K562 (cell line): ENCODE data around the gene EME1. TPM values are rescaled to one million over a fixed set of nuclear protein-coding genes. Genes with fewer than 3 reads are reported as not detected.

ENCODE experiments used
- ATAC-seq: fragments of 200-7000 bp; cut with Tn5 transposase; 3 replicates; pipeline ENCODE4 v1.9.1; 2020; ENCODE audit warnings: moderate library complexity
- BruUV-seq: library from RNA; stranded (reverse); fragments of 400-500 nt; replicated peaks from 2 replicates; lab custom pipeline; 2021; lab: Mats Ljungman, UMichigan
- CTCF ChIA-PET: fragments of 300-600 bp; formaldehyde crosslinking; extraction: SDS; loops from one replicate; lab custom pipeline; 2021; ENCODE audit warnings: low intra/inter-chr PET ratio; lab: Yijun Ruan, JAX
- POLR2A ChIA-PET: fragments of 300-600, 350-650 bp; sonication (Branson Sonifier 250); formaldehyde crosslinking; extraction: SDS; loops from one replicate; lab custom pipeline; 2021; ENCODE audit warnings: antibody characterized with exemption, inconsistent platforms; lab: Yijun Ruan, JAX
- DNase-seq, 4 experiments: peaks; one replicate each; pipeline versions ENCODE4 v3.0.0 to v3.0.0-alpha.2; 2011 to 2018; ENCODE audit warnings: low spot score in 3 of 4, mixed read lengths in 3 of 4; ENCODE audit errors: extremely low read depth in 1 of 4
- FAIRE-seq: peaks from 2 replicates; lab custom pipeline; 2011; peaks lifted over from hg19 to GRCh38; lab: Jason Lieb, UNC
- H2AFZ ChIP-seq: 2 replicates; pipeline ENCODE4 v1.6.0; 2011; ENCODE audit warnings: low read depth, low read length, control low read depth, inconsistent platforms
- H3K27ac ChIP-seq: fragments of 200-600 bp; 3 replicates; pipeline ENCODE4 v1.8.0; 2011; ENCODE audit warnings: low read depth, mild to moderate bottlenecking, control low read depth, inconsistent platforms, low read length, moderate library complexity, mixed read lengths; ENCODE audit errors: extremely low read depth
- H3K27me3 ChIP-seq, 2 experiments: fragments of 300-600 bp in 1 of 2; 2 replicates in 1 of 2; 3 replicates in 1 of 2; pipeline versions ENCODE4 v1.6.0 to v1.8.0; 2011; ENCODE audit warnings: inconsistent platforms in 2 of 2, low read length in 2 of 2, mild to moderate bottlenecking in 1 of 2, mixed read lengths in 1 of 2, moderate library complexity in 1 of 2; ENCODE audit not compliant: control insufficient read depth in 2 of 2, insufficient read depth in 2 of 2
- H3K36me3 ChIP-seq: fragments of 300-600 bp; 3 replicates; pipeline ENCODE4 v1.8.0; 2011; ENCODE audit warnings: mild to moderate bottlenecking, low read length, inconsistent platforms; ENCODE audit not compliant: control insufficient read depth, insufficient read depth
- H3K4me1 ChIP-seq, 2 experiments: fragments of 200-600 bp in 1 of 2; replicated peaks in 1 of 2; 2 replicates in 1 of 2; 3 replicates in 1 of 2; pipeline versions ENCODE4 v1.5.1 to v1.8.0; 2011; ENCODE audit warnings: inconsistent platforms in 2 of 2, low read length in 2 of 2, mild to moderate bottlenecking in 1 of 2, mixed read lengths in 1 of 2, moderate library complexity in 1 of 2; ENCODE audit not compliant: control insufficient read depth in 2 of 2, insufficient read depth in 2 of 2
- H3K4me2 ChIP-seq: 2 replicates; pipeline ENCODE4 v1.6.1; 2011; ENCODE audit warnings: low read length, control low read depth, inconsistent platforms, mixed read lengths; ENCODE audit not compliant: insufficient read depth
- H3K4me3 ChIP-seq: fragments of 200-600 bp; sonication (generic), shearing (Covaris generic); 2 replicates; pipeline ENCODE4 v1.5.1; 2016; ENCODE audit warnings: control low read depth, inconsistent platforms
- H3K79me2 ChIP-seq: fragments of 200-600 bp; 3 replicates; pipeline ENCODE4 v1.8.0; 2011; ENCODE audit warnings: low read length, inconsistent platforms; ENCODE audit not compliant: control insufficient read depth, insufficient read depth
- H3K9ac ChIP-seq, 2 experiments: 2 replicates each; pipeline versions ENCODE4 v1.6.0 to v1.6.1; 2011; ENCODE audit warnings: low read depth in 2 of 2, low read length in 2 of 2, control low read depth in 1 of 2, inconsistent platforms in 1 of 2, mild to moderate bottlenecking in 1 of 2, mixed read lengths in 1 of 2; ENCODE audit not compliant: insufficient read depth in 1 of 2
- H3K9me1 ChIP-seq: one replicate; pipeline ENCODE4 v1.6.0; 2011; ENCODE audit warnings: inconsistent platforms, mild to moderate bottlenecking, low read length, moderate library complexity; ENCODE audit not compliant: control insufficient read depth, insufficient read depth
- H3K9me3 ChIP-seq: replicated peaks from 2 replicates; pipeline ENCODE4 v1.5.1; 2011; ENCODE audit warnings: low read depth, low read length, inconsistent platforms; ENCODE audit not compliant: control insufficient read depth, insufficient read depth
- H4K20me1 ChIP-seq: replicated peaks from 2 replicates; pipeline ENCODE4 v1.6.1; 2011; ENCODE audit warnings: low read length, inconsistent platforms, mixed read lengths; ENCODE audit not compliant: control insufficient read depth, insufficient read depth
- CHAMP1 ChIP-seq: fragments of 450-650 bp; IDR thresholded peaks from 2 replicates; pipeline ENCODE4 v1.6.1; 2016; ENCODE audit warnings: mild to moderate bottlenecking
- CREB1 ChIP-seq, 2 experiments: sonication (generic) in 1 of 2; formaldehyde crosslinking in 1 of 2; IDR thresholded peaks; 2 replicates each; pipeline versions ENCODE4 v1.6.1 to v1.8.0; 2012 to 2022; ENCODE audit warnings: inconsistent platforms in 1 of 2, mild to moderate bottlenecking in 1 of 2, missing genetic modification reagents in 1 of 2, moderate library complexity in 1 of 2
- CXXC5 ChIP-seq: fragments of 250-450 bp; sonication (Bioruptor Pico); IDR thresholded peaks from 2 replicates; pipeline ENCODE4 v1.8.0; 2022; ENCODE audit warnings: inconsistent platforms, mild to moderate bottlenecking, moderate library complexity
- NFYB ChIP-seq: IDR thresholded peaks from 2 replicates; pipeline ENCODE4 v1.6.1; 2011; ENCODE audit warnings: mild to moderate bottlenecking, moderate library complexity; ENCODE audit not compliant: insufficient read length; ENCODE audit errors: extremely low read depth
- POLR2G ChIP-seq: fragments of 200-400 bp; formaldehyde crosslinking; IDR thresholded peaks from 2 replicates; pipeline ENCODE4 v1.6.1; 2017; ENCODE audit warnings: low read depth, mild to moderate bottlenecking, antibody characterized with exemption, low read length, moderate library complexity
- RBFOX2 ChIP-seq: fragments of 200-400 bp; formaldehyde crosslinking; IDR thresholded peaks from 2 replicates; pipeline ENCODE4 v1.6.1; 2017; ENCODE audit warnings: low read depth, mild to moderate bottlenecking, low read length, moderate library complexity
- WGBS: fragments of 100-300 bp; shearing (Covaris generic); methylation state at CpG from one replicate; pipeline ENCODE4 v1.1.6; 2016; ENCODE audit warnings: low coverage, mixed read lengths; ENCODE audit not compliant: insufficient coverage; ENCODE audit errors: missing lambda C conversion rate; 5-methylcytosine and 5-hydroxymethylcytosine counted together
- in situ Hi-C: fragments of 300-500 bp; cut with MboI; formaldehyde crosslinking; loops from 4 replicates; pipeline ENCODE4 v1.15.0; 2018; ENCODE audit warnings: inconsistent platforms, mixed read lengths
- intact Hi-C: fragments of 100-400 bp; cut with micrococcal nuclease; formaldehyde crosslinking; loops from 2 replicates; pipeline ENCODE4 v1.14.2; 2022
- polyA plus RNA-seq, 8 experiments: library from polyadenylated mRNA; depleted of rRNA in 4 of 8; stranded (reverse) in 5 of 8; unstranded in 3 of 8; fragments of >200 nt; fragmentation: Nextera tagmentation in 2 of 8; fragmentation: Illumina TruSeq in 1 of 8; extraction: Ambion mirVana in 2 of 8; extraction: Trizol in 1 of 8; gene quantifications; 2 replicates each; pipeline versions ENCODE4 v1.2.1 to v1.2.3, GENCODE V29; 2011 to 2014; ENCODE audit warnings: inconsistent platforms in 1 of 8, missing spikeins in 1 of 8
- total RNA-seq, 7 experiments: library from RNA; depleted of rRNA in 6 of 7; stranded (reverse); fragments of >200 nt in 6 of 7; fragmentation: Illumina TruSeq in 2 of 7; extraction: Trizol in 2 of 7; gene quantifications; 2 replicates each; pipeline versions ENCODE4 v1.2.1 to v1.2.3, GENCODE V29; 2011 to 2021; ENCODE audit warnings: low replicate concordance in 1 of 7

EME1 gene
- total and polyA plus RNA-seq, 9 of the 15 experiments (the other 6 are each of a cell fraction or from before 2014, with no cell fraction given): 14.6 to 44.1 (median 24.0) TPM

DNA sequence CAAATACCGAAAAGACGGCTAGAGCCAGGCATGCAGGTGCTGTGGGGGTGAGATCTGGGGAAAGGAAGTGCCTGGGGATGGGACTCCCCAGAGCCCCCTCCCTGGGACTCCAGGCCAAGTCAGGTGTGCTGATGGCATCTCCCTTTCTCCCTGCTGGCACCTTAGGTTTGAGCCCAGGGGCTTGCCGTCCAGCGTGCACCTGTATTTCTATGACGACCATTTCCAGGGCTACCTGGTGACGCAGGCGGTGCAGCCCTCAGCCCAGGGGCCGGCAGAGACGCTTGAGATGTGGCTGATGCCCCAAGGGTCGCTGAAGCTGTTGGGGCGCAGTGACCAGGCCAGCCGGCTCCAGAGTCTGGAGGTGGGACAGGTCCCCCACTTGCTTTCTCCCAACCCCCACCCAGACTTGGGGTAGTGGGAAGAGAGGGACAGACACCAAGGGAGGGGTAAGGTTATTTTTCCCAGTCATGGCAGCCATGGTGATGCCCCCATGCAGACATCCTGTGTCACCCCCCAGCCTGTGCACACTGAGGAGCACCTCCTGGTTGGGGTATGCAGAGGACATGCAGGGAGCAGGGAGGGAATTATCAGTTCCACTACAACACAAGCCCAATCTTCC lies 16.0 kb upstream of the EME1 start:
- H3K79me2 ChIP-seq: no peaks in the 10 kb centered on the region; the same call in 2 of the 3 replicates
- no TSS peak for BruUV-seq
- FAIRE-seq (no peak), ATAC-seq (no peak), DNase-seq (no peak)
- intact Hi-C loops: no loop called here
- no peak overlapping the region; a peak in 1 of 4 replicates for H3K9ac ChIP-seq
- no peak overlapping the region for H2AFZ ChIP-seq
- WGBS: 99% methylated on average over 12 of the region's 12 CpGs
- no peak for TF ChIP-seq NFYB
- TF ChIP-seq RBFOX2: 0 out of 2 replicates have a peak, but pooled peaks have one; percentile 24
- H3K4me1 ChIP-seq: peaks cover 10 to 44% of the 10 kb centered on the region in 2 experiments; a peak in 4 of 5 replicates
- CTCF ChIA-PET: no interaction called here
- H3K9me1 ChIP-seq: no peaks in the 10 kb centered on the region
- H3K27ac ChIP-seq: no peak overlapping the region
- H3K27me3 ChIP-seq: no peaks in the 10 kb centered on the region; a peak in 1 of 5 replicates
- H3K36me3 ChIP-seq: peaks cover 69% of the 10 kb centered on the region; the same call in 2 of the 3 replicates
- peaks cover 10% of the 10 kb centered on the region for H4K20me1 ChIP-seq
- in situ Hi-C loops: no loop called here
- no peak overlapping the region for H3K4me3 ChIP-seq
- no peak overlapping the region for H3K4me2 ChIP-seq
- POLR2A ChIA-PET: interaction anchor here (0.7 kb wide), 1 partner anchor 15 kb away, joined by 5 read pairs; no protein-coding TSS in a partner anchor
- H3K9me3 ChIP-seq: no peaks in the 10 kb centered on the region

- H3K9ac ChIP-seq: no peak overlapping the region
- CTCF ChIA-PET: no interaction called here
Measured at GRCh38 chr17:50358177-50358576, 14.9 kb upstream of the EME1 start.

More at GRCh38 chr17:50358177-50358576, 14.9 kb upstream of the EME1 start:
- Histone ChIP-seq H4K20me1 (peaks cover 10% of the 10 kb centered on the region), H3K79me2 (no peaks in the 10 kb centered on the region; the same call in 2 of the 3 replicates), H2AFZ (no peak overlapping the region), H3K4me3 (no peak overlapping the region), H3K9me1 (no peaks in the 10 kb centered on the region)
- no peak for ATAC-seq
- 91% methylated on average over 16 of the region's 17 CpGs for WGBS
- TF ChIP-seq CXXC5 (no peak), POLR2G (peak; percentile 37; the same call in 1 of the 2 replicates), CREB1 (IDR thresholded peaks at IDR 0.05) (no peak), CREB1 (CRISPR knock-in tag; IDR thresholded peaks at IDR 0.05) (no peak), CHAMP1 (no peak), RBFOX2 (0 out of 2 replicates have a peak, but pooled peaks have one; percentile 30)
- TF ChIP-seq, all 486 proteins: peak for 2
- in situ Hi-C loops (no loop called here), intact Hi-C loops (no loop called here)
- H3K27ac ChIP-seq: no peak overlapping the region
- H3K9me3 ChIP-seq: no peaks in the 10 kb centered on the region
- H3K36me3 ChIP-seq: peaks cover 66% of the 10 kb centered on the region; the same call in 2 of the 3 replicates
- H3K4me1 ChIP-seq: peaks cover 17 to 47% of the 10 kb centered on the region in 2 experiments
- no TSS peak for BruUV-seq
- no peaks in the 10 kb centered on the region; a peak in 1 of 5 replicates for H3K27me3 ChIP-seq
- FAIRE-seq: no peak
- DNase-seq: no peak
- H3K4me2 ChIP-seq: no peak overlapping the region
- POLR2A ChIA-PET: interaction anchor here (1.2 to 1.4 kb wide), 2 partner anchors 9 to 10 kb away, joined by 3 to 5 read pairs; no protein-coding TSS in a partner anchor
